Sigmoid colon (tissue), 4 donors: ENCODE measurements around the gene NTRK1.

Source experiments
- CTCF ChIP-seq, 4 experiments: fragments of 450-650 bp in 3 of 4; fragments of 200-600 bp in 1 of 4; IDR thresholded peaks; one replicate each; pipeline ENCODE4 v1.5.1; 2016 to 2019; ENCODE audit warnings: antibody characterized with exemption in 4 of 4, mild to moderate bottlenecking in 3 of 4, moderate library complexity in 2 of 4
- EP300 ChIP-seq, 4 donors: sonication (generic); formaldehyde crosslinking; IDR thresholded peaks; one replicate each; pipeline ENCODE4 v1.6.1; 2017; ENCODE audit warnings: antibody characterized with exemption in 4 of 4
- POLR2A ChIP-seq, 2 donors: fragments of 450-650 bp; IDR thresholded peaks; one replicate each; pipeline ENCODE4 v1.6.1; 2016; ENCODE audit warnings: antibody characterized with exemption in 2 of 2, mild to moderate bottlenecking in 2 of 2, moderate library complexity in 2 of 2
- POLR2AphosphoS5 ChIP-seq, 4 donors: sonication (generic); formaldehyde crosslinking; IDR thresholded peaks; one replicate each; pipeline ENCODE4 v1.6.1; 2017; ENCODE audit warnings: antibody characterized with exemption in 4 of 4

GRCh38 chr1:156892190-156893047 lies 31.8 kb downstream of the NTRK1 start:
- peak; percentile 14 to 77 (median 60) for TF ChIP-seq CTCF (IDR thresholded peaks at IDR 0.05)
- no peak for TF ChIP-seq POLR2A (IDR thresholded peaks at IDR 0.05)
- peak in 2 of 4 donors; percentile 4 to 43 for TF ChIP-seq POLR2AphosphoS5 (IDR thresholded peaks at IDR 0.05)
- TF ChIP-seq EP300 (IDR thresholded peaks at IDR 0.05), result no peak
